Measurements from ENCODE around the gene GPC3. TPM values are rescaled to one million over a fixed set of nuclear protein-coding genes. Genes with fewer than 3 reads are reported as not detected.

Gene GPC3
- total RNA-seq, 4 donors from 2014 or later: 8.4 to 28.2 (median 20.4) TPM

- Histone ChIP-seq H3K27ac (no peak overlapping the region), H3K4me1 (no peaks in the 10 kb centered on the region)
- intact Hi-C loops (cut with DNase I): no loop called here
Measured at GRCh38 chrX:133876646-133877045, 108.7 kb downstream of the GPC3 start.

DNA sequence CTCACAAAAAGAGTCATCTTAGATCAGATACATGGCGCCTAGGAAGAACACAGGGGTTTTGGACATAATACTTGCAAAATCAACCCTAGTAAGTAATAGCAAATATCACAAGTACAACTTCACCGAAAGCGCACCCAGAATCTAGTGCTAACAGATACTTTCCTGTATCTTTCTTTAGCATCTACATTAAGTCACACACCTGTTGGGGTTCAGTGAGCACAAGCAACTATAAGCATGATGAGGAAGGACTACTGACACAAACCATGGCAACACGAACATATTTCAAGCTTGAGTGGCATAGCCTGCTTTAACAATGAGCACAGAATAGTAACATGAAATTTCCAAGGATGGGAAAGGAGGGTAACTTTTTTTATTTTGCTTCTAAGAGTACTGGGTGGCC is 116.1 kb downstream of the GPC3 start:
- intact Hi-C loops (cut with DNase I): no loop called here
- DNase-seq: no peak
- no peak overlapping the region for H3K27ac ChIP-seq
- TF ChIP-seq POLR2A (IDR thresholded peaks at IDR 0.05) (no peak), CTCF (IDR thresholded peaks at IDR 0.05) (no peak)
- no peaks in the 10 kb centered on the region for H3K4me1 ChIP-seq
- H3K4me3 ChIP-seq (replicated peaks in 1 of 3): no peak overlapping the region
- no peaks in the 10 kb centered on the region for H3K9me3 ChIP-seq
- no peaks in the 10 kb centered on the region for H3K27me3 ChIP-seq
- no peaks in the 10 kb centered on the region for H3K36me3 ChIP-seq
- 87 to 92% methylated on average over 4 of the region's 4 CpGs for WGBS, 2 donors

More at GRCh38 chrX:133876646-133877045, 108.7 kb downstream of the GPC3 start:
- Histone ChIP-seq H3K4me3 (replicated peaks in 1 of 3) (no peak overlapping the region), H3K36me3 (no peaks in the 10 kb centered on the region), H3K9me3 (no peaks in the 10 kb centered on the region), H3K27me3 (no peaks in the 10 kb centered on the region)
- TF ChIP-seq CTCF (IDR thresholded peaks at IDR 0.05) (no peak), POLR2A (IDR thresholded peaks at IDR 0.05) (no peak)
- no peak for DNase-seq

DNA sequence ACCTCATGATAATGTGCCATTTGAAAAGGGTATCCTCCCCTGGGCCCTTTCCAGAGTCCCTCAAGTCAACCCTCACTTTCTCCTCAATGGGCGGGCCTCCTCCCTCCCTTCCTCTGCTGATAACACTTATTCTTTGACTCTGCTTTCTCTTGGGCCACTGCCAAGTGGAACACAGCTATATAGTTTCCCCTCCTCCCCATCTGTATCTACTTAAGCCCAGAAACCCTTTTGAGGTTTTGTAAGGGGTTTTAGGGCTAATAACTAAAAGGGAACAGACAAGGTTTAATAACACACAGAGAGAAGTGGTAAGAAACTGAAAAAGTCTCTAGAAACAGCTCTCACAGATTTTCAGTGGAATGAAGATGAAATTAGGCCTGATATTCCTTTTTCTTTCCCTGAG is 116.7 kb downstream of the GPC3 start:
- intact Hi-C loops (cut with DNase I): no loop called here
- 80 to 83% methylated on average over 1 of the region's 1 CpG for WGBS, 2 donors
- no peaks in the 10 kb centered on the region for H3K36me3 ChIP-seq
- DNase-seq: no peak
- no peaks in the 10 kb centered on the region for H3K27me3 ChIP-seq
- H3K4me3 ChIP-seq (replicated peaks in 1 of 3): no peak overlapping the region
- no peaks in the 10 kb centered on the region for H3K4me1 ChIP-seq
- H3K27ac ChIP-seq: no peak overlapping the region
- H3K9me3 ChIP-seq: no peaks in the 10 kb centered on the region
- TF ChIP-seq POLR2A (IDR thresholded peaks at IDR 0.05): no peak
- no peak for TF ChIP-seq CTCF (IDR thresholded peaks at IDR 0.05)

DNA sequence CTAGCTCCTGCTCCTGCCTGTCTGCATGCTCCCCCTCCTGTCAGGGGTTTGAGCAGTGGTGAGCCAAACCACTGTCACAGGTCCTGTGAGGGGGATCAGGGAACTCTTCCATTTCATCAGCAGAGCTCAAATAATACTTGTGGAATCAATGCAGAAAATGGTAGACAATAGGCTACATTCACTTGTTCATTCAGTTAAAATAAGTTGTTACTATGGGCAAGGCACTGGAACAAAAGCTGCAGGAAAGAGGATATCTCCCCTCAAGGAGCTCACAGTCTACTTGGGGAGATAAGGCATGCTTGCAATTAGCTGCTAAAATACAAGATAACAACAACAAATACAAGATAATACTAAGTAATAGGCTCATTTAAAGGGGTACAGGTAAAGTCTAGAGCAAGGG is 117.1 kb downstream of the GPC3 start:
- Histone ChIP-seq H3K36me3 (no peaks in the 10 kb centered on the region), H3K4me3 (replicated peaks in 1 of 3) (no peak overlapping the region), H3K27ac (no peak overlapping the region), H3K27me3 (no peaks in the 10 kb centered on the region), H3K4me1 (no peaks in the 10 kb centered on the region), H3K9me3 (no peaks in the 10 kb centered on the region)
- DNase-seq: no peak
- no peak for TF ChIP-seq POLR2A (IDR thresholded peaks at IDR 0.05)
- no peak for TF ChIP-seq CTCF (IDR thresholded peaks at IDR 0.05)
- intact Hi-C loops (cut with DNase I): no loop called here

- DNase-seq: no peak
- H3K27me3 ChIP-seq: no peaks in the 10 kb centered on the region
- H3K27ac ChIP-seq: no peak overlapping the region
- H3K4me3 ChIP-seq (replicated peaks in 1 of 3): no peak overlapping the region
- no peaks in the 10 kb centered on the region for H3K4me1 ChIP-seq
- WGBS, 2 donors: 49 to 63% methylated on average over 3 of the region's 3 CpGs
- no peak for TF ChIP-seq POLR2A (IDR thresholded peaks at IDR 0.05)
- no peak for TF ChIP-seq CTCF (IDR thresholded peaks at IDR 0.05)
- H3K9me3 ChIP-seq: no peaks in the 10 kb centered on the region
- no peaks in the 10 kb centered on the region for H3K36me3 ChIP-seq
- intact Hi-C loops (cut with DNase I): no loop called here
Measured at GRCh38 chrX:133865761-133866471, 119.5 kb downstream of the GPC3 start.

Data from thyroid gland (tissue), 4 donors.